HG02938 (cell line): Measurements from ENCODE around the gene CHCHD6.

Experiments
- ATAC-seq: cut with Tn5 transposase; IDR thresholded peaks from one replicate; pipeline ENCODE4 v1.9.1; 2021; ENCODE audit warnings: mild to moderate bottlenecking, moderate library complexity; ENCODE audit not compliant: unreplicated experiment

The CHCHD6 gene

DNA sequence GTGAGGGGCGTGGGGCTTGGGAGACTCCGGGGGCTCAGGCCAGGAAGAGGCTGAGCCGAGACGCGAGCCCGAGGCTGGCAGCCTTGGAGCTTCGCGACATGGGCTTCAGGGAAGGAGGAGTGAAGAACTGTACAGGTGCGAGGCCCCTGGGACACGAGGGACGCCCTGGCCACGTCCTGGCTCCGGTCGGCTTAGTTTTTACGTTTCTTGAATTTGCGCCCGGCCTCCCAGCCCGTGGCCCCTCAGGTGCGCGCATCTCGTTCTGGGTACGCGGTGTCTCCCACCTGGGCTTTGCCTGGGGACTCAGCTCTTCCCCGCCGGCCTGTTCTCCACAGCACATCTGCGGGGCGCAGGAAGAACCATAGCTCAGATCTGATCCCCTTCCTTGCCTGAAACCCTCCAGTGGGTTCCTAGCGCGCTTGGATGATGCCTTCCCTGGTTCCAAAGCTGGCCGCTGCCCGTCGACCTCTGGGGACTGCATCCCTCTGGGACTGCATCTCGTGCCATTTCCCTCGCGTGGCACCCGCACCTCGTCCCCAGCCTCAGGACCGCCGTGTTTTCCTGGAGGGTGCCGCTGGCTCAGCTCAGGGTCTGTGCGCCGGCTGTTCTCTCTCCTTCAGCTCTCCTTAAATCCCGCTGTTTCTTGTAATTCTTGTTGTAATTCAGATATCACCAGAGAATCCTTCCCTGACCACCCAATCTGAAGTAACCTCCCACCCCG, 614 bp downstream of the CHCHD6 start:
- no peak for ATAC-seq

DNA sequence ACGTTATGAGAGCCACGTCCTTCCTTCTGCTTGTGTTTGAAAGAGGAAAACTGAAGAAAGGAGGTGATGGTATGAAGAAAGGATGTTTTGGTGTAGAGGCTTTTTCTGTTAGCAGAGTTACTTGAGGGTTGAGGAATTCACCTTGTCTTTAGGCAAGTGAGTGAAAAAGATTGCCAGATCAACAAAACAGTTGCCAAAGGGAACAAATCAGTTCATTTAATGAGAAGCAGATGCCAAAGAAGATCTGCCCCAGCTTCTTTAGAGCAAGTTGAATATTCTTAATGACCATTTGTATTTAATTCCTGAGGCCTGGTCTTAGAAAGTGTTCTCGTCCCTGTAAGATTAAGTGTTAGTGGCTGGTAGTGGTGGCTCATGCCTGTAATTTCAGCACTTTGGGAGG, 2.6 kb downstream of the CHCHD6 start:
- ATAC-seq = no peak

DNA sequence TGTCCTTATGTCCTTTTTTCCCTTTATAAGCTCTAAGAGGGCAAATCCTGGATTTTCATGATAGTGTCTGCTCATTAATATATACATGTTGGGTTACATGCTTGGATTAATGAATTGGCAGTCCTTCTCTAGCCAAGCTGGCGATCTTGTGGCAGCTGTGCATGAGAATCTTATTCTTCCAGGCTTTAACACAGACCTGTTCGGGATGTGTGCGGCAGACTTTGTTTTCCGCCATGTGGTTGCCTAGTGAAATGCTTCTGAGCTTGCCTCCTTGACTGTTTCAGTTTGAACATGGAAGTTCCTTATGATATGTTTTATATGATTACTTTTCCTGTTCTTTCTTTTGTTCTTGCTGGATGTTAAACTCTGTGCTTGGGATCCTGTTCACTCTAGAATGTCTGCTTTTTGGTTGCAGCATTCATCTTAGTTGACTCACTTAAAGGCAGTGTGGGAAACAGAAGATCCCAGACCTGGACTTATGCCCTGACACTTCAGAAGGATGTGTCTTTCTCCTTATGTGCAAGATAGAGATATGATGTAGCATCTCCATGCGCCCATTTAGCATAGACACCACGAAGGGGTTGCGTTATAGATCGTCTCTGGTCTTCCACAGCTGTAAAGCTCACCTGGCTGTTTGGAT, 7.2 kb downstream of the CHCHD6 start:
- ATAC-seq = no peak

DNA sequence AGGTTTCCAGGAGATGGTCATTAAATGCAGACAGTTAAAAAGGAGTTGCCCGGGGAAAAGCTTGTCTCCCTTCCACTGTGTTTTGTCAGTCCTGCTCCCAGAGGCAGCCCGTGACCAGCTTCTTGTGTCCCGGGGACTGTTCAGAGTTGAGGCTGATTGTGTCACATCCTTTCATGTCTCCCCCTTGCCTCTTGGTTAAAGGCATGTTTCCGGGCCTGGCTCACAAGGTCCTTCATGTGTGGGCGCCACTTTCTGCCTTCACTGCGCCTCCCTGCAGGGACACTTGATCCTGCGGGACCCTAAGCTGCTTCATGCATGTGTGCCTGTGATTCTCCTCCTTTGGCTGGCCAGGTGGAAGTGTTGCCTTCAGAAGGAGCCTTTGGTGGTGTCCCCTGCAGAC, 9.2 kb downstream of the CHCHD6 start:
- no peak for ATAC-seq

DNA sequence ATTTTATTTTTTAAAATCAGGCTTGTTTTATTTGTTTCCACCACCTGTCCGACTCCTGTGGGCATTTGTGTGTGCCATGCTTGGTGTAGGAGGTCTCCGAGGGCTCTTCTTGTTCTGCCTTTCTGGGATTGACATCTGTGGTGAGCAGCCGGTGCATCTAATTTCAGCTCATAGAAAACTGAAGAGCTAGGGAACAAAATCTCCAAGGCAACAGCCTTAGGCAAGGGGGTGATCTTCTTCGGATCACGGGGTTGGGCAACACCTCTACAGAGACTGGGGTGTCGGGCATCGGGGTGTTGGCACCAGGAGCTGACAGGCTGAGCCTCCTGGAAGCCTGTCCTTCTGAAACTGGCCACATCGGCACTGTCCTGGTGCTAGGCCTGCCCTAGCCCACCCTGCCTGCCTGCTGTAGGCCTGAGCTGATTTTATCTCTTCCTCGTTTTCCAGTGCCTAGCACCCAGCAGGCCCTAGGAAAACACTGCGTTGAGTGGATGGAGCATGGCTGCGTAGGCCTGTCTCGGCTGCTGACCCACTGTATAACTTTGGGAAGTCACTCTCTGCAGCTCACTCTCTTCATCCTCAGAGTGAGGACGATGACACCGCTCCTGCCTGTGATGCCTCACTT, 10.3 kb downstream of the CHCHD6 start:
- ATAC-seq = no peak

DNA sequence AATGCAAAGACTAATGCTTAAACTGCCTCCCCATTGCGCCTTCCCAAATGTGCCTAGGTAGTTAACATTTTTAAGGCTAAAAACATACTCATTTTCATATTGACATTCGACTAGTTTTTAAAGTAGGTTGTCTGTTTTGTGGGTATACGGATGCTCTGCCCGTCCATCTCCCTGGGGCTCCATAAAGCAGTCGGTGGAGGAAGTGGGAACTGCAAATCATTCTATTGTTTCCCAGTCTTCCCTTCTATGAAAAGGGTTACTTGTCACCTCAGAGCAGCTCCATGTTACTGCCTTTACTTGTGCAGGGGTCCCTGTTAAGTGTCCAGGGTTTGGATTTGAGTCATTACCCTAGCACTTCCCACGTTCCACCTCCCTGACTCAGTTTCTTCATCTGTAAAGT, 10.9 kb downstream of the CHCHD6 start:
- ATAC-seq = no peak

DNA sequence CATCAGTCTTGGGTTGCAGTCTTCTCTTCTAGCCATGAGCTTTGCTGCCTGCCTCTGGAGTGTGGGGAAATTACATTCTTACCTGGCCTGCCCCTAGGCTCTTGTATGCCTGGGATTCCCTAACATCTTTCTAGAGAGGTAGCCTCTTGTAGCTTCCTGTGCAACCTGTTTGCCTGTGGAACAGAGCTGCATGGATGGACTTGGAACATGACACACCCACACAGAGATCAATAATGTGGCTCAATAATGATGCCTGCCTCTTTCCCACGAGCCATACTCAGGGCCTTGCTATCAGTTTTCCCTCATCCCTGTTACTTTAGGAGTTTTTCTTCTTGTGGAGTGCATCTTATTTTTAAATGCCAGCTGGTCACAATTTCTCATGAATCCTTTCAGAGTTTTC, 11.4 kb downstream of the CHCHD6 start:
- ATAC-seq = no peak

DNA sequence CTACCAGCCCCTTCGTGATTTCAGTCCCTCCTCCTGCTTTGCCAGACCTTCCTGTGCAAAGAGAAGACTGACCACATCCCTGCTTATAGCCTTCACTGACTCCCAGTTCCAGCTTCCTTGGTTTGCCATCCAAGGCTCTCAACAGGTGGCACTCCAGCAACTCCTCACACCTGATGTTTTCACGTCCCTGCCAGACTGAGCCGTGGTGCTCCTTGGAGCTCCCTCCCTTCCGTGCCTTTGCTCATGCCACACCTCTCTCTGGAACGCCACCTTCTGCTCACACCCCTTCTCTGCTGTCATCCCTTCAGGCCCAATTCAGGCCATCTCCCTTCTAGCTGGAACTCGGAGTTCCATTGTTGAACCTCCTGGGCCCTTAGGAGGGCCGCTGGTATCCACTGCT, 12.0 kb downstream of the CHCHD6 start:
- no peak for ATAC-seq

DNA sequence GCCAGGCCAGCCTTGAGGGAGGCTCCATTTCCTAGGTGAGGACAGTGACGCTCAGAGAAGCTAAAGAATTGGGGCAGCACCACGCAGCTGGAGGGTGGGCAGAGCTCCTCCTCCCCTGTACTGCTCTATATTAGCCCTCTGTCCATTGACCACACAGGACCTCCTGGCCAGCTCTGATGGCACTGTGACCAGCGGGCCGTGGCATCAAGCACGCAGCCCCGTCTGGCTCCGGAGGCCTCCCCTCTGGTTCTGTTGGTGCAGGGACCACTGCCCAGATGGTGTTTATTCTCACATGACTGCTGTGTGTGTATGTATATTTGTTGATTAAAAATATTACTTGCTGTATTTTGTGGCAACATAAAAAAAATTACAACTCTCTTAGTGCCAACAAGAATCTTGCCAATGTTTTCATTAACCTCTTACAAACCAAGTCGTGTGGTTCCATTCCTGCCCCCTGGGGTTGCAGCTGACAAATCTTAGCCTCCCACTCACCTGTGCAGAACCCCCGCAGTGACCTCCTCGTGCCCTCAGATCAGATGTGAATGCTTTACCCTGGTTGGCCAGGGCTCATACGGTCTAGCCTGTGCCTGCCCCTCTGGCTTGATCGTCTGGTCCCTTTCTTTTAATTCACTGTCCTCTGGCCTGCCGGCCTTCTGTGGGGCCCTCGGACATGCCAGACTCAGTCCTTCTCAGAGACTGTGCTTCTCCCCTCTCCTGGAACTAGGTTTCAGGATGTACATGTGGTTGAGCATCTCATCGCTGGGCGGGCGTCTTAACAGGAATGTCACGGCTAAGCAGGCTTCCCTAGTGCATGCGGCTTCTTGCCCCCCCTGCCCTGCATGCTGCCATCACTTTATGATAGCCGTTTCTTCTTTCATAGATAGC, 14.8 kb downstream of the CHCHD6 start:
- no peak for ATAC-seq

DNA sequence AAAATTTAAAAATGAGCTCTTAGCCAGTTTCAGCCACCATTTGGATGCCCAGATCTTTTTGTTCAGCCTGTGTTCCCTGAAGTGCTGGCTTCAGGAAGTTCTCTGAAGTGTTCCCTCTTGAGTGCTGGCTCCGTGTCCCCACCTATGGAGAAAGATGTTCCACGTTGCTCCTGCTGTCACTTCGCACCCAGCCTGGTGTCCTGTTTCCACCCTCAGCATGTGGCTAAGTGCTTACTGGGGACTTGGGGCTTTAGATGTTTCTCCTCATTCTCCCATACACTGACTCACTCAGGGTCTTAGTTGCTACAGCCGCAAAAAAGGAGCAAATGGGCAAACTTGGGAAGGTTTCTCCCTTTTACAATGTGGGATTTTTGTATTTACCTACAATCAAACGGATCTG, 16.6 kb downstream of the CHCHD6 start:
- ATAC-seq = no peak

DNA sequence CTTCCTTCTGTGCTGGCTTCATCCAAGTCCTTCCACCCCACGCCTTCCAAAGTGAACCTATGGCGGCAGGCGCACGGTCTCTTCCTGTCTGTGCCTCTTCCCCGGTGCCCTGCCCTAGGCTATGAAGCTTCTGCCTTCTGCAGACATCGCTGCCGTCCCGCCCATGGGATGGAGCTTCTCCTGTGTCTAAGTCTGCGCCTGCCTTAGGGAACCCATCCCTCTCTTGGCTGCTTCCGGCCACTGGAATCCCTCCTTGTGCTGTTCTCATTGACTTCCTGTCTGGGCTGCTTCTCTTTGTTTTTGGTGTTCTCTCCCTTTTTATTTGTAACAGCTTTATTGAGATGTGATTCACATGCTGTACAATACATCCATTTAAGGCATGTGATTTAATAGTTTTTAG, 17.2 kb downstream of the CHCHD6 start:
- ATAC-seq = no peak

DNA sequence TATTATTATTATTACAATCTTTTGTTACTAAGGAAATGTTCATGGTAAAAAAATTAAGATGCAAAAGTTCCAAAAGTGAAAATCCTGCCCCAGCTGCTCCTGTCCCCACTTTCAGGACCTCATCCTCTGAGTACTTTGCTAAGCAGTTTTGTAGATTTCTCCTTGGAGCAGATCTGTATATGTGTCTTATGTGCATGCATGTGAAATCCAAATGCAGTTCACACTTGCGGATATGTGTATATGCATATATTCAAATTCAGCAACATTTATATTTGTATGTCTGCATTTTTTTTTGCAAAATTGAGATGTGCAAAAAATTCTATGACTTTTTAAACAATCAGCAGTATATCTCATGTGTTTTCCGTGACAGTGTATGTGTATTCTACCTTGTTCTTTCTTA, 19.2 kb downstream of the CHCHD6 start:
- ATAC-seq = no peak

DNA sequence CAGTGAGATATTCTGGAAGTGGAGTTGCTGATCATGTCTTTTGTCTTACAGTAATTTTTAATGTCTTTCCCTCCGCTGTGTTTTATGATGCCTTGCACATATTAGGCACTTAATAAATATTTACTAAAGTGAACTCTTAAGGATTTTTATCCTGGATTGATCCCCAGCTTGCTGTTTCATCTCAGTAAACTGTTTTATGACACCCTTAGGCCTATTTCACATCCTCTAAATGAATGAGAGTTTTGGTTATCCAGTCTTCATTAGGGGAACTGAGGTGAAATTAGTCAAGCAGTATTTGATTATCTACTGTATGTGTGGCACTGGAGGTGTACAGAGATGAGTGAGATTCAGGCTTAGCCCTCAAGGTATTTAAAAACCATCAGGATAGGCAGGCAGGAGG, 19.8 kb downstream of the CHCHD6 start:
- no peak for ATAC-seq

DNA sequence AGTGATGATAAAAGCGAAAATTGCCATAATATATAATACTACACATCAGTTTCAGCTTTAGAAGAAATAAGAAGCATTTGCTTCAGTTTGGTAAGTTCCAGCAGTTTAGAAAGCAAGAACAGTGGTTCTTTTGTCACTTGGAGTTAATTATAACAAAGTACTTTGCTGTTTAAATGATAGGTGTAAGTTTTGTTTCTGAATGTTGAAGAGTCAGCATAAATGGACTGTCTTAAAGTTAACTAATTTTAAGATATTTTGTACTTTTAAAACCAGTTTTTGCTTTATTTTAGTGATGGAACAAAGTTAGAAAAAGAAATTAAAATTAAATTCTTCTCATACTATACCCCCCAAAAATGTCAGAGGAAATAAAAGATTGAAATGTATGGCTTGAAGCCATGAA, 24.6 kb downstream of the CHCHD6 start:
- no peak for ATAC-seq

DNA sequence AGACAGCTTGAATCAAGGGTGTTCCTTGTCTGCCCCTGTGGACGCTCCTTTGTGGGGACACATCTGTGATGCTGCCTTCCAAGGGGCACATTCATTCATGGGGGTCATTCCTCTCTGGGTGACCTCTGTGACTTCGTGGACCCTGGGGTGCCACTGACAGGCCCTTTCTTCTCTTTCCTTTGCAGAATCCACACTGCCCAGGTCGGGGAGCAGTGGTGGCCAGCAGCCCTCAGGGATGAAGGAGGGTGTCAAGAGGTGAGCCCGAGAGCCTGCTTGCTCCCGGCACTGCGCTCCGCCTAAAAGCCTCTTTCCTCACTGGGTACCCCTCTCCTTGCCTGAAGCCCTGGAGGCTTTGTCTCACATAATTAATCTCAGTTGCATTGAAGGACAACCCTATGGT, 26.3 kb downstream of the CHCHD6 start:
- ATAC-seq = no peak

DNA sequence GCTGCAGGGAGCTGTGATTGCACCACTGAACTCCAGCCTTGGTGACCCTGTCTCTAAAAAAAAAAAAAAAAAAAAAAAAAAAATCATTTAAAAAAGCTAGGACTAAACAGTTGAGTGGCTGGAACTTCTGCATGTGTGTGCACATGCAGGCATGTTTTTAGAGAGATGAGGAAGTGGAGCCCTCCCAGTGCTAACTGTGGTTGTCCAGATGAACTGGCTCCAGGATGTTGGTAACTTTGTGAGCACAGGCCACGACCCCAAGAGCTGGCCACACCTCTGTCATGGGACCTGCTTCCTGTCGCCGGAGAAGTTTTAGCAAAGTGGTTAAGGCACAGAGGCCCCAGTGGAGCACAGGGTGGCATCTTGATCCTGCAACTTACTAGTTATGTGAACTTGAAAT, 27.0 kb downstream of the CHCHD6 start:
- ATAC-seq = no peak

DNA sequence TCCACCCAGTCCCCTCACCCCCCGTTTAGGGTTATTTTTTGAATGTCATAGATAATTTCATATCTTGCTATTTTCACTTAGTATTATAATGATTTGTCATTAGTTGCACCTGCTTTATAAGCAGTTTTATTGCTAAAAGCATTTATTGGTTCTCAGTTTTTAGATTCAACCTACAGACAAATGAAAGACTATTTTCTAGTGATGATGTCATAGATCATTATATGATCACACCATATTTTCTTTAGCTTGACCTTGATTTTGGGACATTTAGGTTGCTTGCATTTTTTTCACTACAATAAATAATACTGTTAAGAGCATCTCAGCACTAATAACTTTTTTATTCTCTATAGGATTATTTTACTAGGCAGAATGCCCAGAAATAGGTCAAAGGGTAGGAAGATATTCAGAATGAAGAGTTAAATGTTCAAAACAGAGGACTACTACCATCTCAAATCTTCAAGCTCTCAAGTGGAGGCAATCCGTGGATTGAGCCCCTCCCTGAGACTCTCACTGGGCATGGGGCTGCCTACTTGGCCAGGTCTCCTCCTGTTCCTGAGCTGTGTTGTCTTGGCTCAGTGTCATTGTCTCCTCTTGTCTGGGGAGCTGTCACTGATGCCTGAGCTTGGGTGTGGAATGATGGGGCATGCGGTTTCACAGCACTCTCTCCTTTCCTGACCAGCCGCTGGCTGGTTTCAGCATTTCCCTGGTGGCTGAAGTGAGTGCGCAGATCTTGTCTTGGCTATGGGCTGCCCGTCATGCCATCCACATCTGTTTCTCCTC, 28.4 kb downstream of the CHCHD6 start:
- no peak for ATAC-seq

DNA sequence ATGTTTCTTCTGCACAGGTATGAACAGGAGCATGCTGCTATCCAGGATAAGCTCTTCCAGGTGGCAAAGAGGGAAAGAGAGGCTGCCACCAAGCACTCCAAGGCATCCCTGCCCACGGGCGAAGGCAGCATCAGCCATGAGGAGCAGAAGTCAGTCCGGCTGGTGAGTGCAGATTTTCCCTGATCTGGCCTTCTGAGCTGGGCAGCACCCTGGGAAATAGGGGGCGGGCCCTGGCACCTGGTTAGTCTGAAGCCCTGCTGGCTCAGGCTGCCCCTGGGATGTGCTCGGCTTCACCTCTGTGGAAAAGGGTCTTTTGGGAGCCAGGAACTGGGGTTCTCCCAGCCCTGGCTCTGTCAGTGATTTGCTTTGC, 29.0 kb downstream of the CHCHD6 start:
- no peak for ATAC-seq

DNA sequence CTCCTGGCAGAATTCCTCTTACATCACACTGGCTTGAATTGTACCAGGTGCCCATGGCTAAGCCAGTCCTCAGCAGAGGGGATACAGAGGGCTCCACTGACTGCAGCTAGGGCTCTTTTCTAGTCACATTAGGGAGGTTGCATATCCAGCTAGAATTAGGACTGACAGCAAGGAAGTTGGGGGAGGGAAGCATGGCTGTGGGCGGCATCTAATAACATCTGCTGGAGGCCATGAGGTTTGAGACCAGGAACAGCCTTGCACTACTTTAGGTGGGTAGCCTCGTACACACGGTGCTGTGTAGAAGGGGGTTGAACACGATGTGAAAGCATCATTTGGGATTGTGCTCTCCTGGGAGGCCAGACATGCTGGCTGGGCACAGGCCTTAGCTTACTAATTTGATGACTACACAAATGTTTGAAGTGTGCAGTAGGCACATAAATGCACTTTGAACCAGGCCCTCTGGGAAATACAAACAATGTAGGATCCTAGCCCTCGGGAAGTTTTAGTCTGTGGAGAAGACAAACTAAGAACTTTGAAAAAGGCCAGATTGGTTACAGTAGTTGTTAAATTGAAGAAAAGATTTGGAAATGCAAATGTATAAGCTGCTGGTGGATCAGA, 30.2 kb downstream of the CHCHD6 start:
- no peak for ATAC-seq

DNA sequence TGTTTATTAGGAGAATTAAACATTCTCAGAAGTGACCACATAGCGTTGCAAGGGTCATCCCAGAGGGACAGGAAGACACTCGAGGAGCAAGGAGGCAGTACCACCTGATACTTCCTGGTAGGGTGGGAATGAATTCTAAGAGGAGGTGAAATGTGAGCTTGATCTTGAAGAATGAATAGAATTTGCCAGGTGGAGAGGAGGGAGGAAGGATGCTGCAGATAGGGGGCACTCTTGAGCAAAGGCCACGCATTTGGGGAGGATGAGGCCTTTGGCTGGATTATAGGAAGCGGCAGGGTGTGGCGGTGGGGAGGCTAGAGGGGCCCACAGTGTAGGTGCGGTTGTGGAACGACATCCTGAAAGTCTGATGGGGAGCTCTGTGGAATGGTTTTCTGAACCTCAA, 33.5 kb downstream of the CHCHD6 start:
- ATAC-seq = no peak
